ENCODE data around the gene CLASP1. TPM values are rescaled to one million over a fixed set of nuclear protein-coding genes. Genes with fewer than 3 reads are reported as not detected.

CLASP1 gene
- total and polyA plus RNA-seq, 2 experiments from 2014 or later: 16.6 to 56.3 TPM

GRCh38 chr2:121376535-121377250 lies 272.6 kb downstream of the CLASP1 start (continued):
- no peak for TF ChIP-seq ZNF462 (CRISPR knock-in tag; IDR thresholded peaks at IDR 0.05)

- Mint-ChIP-seq H3K27me3 (ENCODE audit: insufficient read depth, low read depth, poor library complexity) (peaks cover 5% of the 10 kb centered on the region), H3K9me3 (no peaks in the 10 kb centered on the region; the same call in 2 of the 3 replicates), H3K4me3 (no peak overlapping the region), H3K27ac (no peak overlapping the region), H3K4me1 (no peaks in the 10 kb centered on the region), H3K36me3 (ENCODE audit: low read depth) (peaks cover 42% of the 10 kb centered on the region)
- Histone ChIP-seq H3K27ac (ENCODE audit: low read depth) (no peak overlapping the region), H3K79me2 (replicated peaks; ENCODE audit: insufficient read depth) (no peaks in the 10 kb centered on the region), H3K27me3 (ENCODE audit: insufficient read depth) (no peaks in the 10 kb centered on the region), H3K9me2 (ENCODE audit: insufficient read depth) (no peaks in the 10 kb centered on the region), H2AFZ (no peak overlapping the region), H4K20me1 (replicated peaks; ENCODE audit: insufficient read depth) (no peaks in the 10 kb centered on the region), H3K4me1 (ENCODE audit: insufficient read depth) (no peaks in the 10 kb centered on the region), H3F3A (replicated peaks; ENCODE audit: low read depth) (no peaks in the 10 kb centered on the region), H3K36me3 (ENCODE audit: insufficient read depth) (peaks cover 18% of the 10 kb centered on the region), H3K4me3 (no peak overlapping the region), H3K4me2 (no peak overlapping the region)
- DNase-seq (ENCODE audit: low spot score): no peak
- no peak for ATAC-seq
- TF ChIP-seq CREB1 (CRISPR knock-in tag; IDR thresholded peaks at IDR 0.05; ENCODE audit: low read depth) (no peak), ETS1 (IDR thresholded peaks at IDR 0.05) (no peak), ZNF114 (CRISPR knock-in tag; IDR thresholded peaks at IDR 0.05) (no peak), NANOG (IDR thresholded peaks at IDR 0.05; ENCODE audit: borderline replicate concordance) (no peak), ZNF462 (CRISPR knock-in tag; IDR thresholded peaks at IDR 0.05) (no peak)
Observed at GRCh38 chr2:121375621-121376159, 273.6 kb downstream of the CLASP1 start.
